GM23338 (cell line): ENCODE measurements around the gene SELENOF. TPM values are rescaled to one million over a fixed set of nuclear protein-coding genes. Genes with fewer than 3 reads are reported as not detected.

Experiments
- ATAC-seq: fragments of 200-7000 bp; cut with Tn5 transposase; 3 replicates; pipeline ENCODE4 v1.9.1; 2020
- DNase-seq: peaks from one replicate; pipeline ENCODE4 v3.0.0-alpha.2; 2015; ENCODE audit warnings: low spot score
- H2AFZ ChIP-seq: fragments of 200-600 bp; sonication (generic); 2 replicates; pipeline ENCODE4 v1.8.0; 2016; ENCODE audit warnings: antibody characterized with exemption, mild to moderate bottlenecking, moderate library complexity
- H3F3A ChIP-seq: fragments of 200-600 bp; sonication (generic); replicated peaks from 2 replicates; pipeline ENCODE4 v1.8.0; 2017; ENCODE audit warnings: antibody characterized with exemption, mixed run types, low read depth
- H3K27ac ChIP-seq: fragments of 200-600 bp; sonication (generic); 2 replicates; pipeline ENCODE4 v1.6.1; 2016; ENCODE audit warnings: low read depth
- H3K27me3 ChIP-seq: fragments of 200-600 bp; sonication (generic); 2 replicates; pipeline ENCODE4 v1.8.0; 2016; ENCODE audit warnings: mild to moderate bottlenecking, mixed run types, moderate library complexity; ENCODE audit not compliant: insufficient read depth
- H3K36me3 ChIP-seq: fragments of 200-600 bp; sonication (generic); 2 replicates; pipeline ENCODE4 v1.8.0; 2016; ENCODE audit warnings: mild to moderate bottlenecking; ENCODE audit not compliant: insufficient read depth
- H3K4me1 ChIP-seq: fragments of 200-600 bp; sonication (generic); 2 replicates; pipeline ENCODE4 v1.8.0; 2016; ENCODE audit warnings: mild to moderate bottlenecking, moderate library complexity; ENCODE audit not compliant: insufficient read depth
- H3K4me2 ChIP-seq: fragments of 200-600 bp; sonication (generic); 2 replicates; pipeline ENCODE4 v1.7.1; 2017; ENCODE audit warnings: mixed run types
- H3K4me3 ChIP-seq: fragments of 200-600 bp; sonication (generic); 2 replicates; pipeline ENCODE4 v1.6.1; 2016; ENCODE audit warnings: mixed run types
- H3K79me2 ChIP-seq: fragments of 200-600 bp; sonication (generic); replicated peaks from 2 replicates; pipeline ENCODE4 v1.8.0; 2017; ENCODE audit warnings: mild to moderate bottlenecking; ENCODE audit not compliant: insufficient read depth
- H3K9me2 ChIP-seq: fragments of 200-600 bp; sonication (generic); 2 replicates; pipeline ENCODE4 v1.8.0; 2017; ENCODE audit not compliant: insufficient read depth
- H4K20me1 ChIP-seq: fragments of 200-600 bp; sonication (generic); replicated peaks from 2 replicates; pipeline ENCODE4 v1.8.0; 2017; ENCODE audit warnings: mild to moderate bottlenecking; ENCODE audit not compliant: insufficient read depth
- H3K27ac Mint-ChIP-seq: 2 replicates; pipeline ENCODE4 v1.8.0; 2020; ENCODE audit warnings: inconsistent platforms, mild to moderate bottlenecking, moderate library complexity, mixed read lengths
- H3K27me3 Mint-ChIP-seq: 3 replicates; pipeline ENCODE4 v1.8.0; 2022; ENCODE audit warnings: low read depth, mild to moderate bottlenecking, moderate library complexity, mixed read lengths, inconsistent platforms; ENCODE audit not compliant: insufficient read depth, poor library complexity
- H3K36me3 Mint-ChIP-seq: 3 replicates; pipeline ENCODE4 v1.8.0; 2021; ENCODE audit warnings: low read depth, mild to moderate bottlenecking, inconsistent platforms, moderate library complexity, mixed read lengths
- H3K4me1 Mint-ChIP-seq: 3 replicates; pipeline ENCODE4 v1.8.0; 2020; ENCODE audit warnings: mild to moderate bottlenecking, inconsistent platforms, mixed read lengths
- H3K4me3 Mint-ChIP-seq: 3 replicates; pipeline ENCODE4 v1.8.0; 2021; ENCODE audit warnings: moderate library complexity, mild to moderate bottlenecking, inconsistent platforms, mixed read lengths
- H3K9me3 Mint-ChIP-seq: 3 replicates; pipeline ENCODE4 v1.8.0; 2020; ENCODE audit warnings: moderate library complexity, mild to moderate bottlenecking, inconsistent platforms, mixed read lengths
- CTCF ChIP-seq, 2 experiments: fragments of 200-600 bp in 1 of 2; sonication (generic) in 1 of 2; conservative IDR thresholded peaks; 2 replicates each; pipeline versions ENCODE4 v1.5.1 to v1.6.1; 2016 to 2017; ENCODE audit warnings: antibody characterized with exemption in 2 of 2, low read depth in 2 of 2, mild to moderate bottlenecking in 2 of 2, moderate library complexity in 1 of 2
- EZH2phosphoT487 ChIP-seq: fragments of 200-600 bp; sonication (generic); IDR thresholded peaks from one replicate; pipeline ENCODE4 v1.8.1; 2018; ENCODE audit warnings: antibody characterized with exemption; ENCODE audit not compliant: unreplicated experiment
- JUNB ChIP-seq: IDR thresholded peaks from one replicate; pipeline ENCODE4 v1.6.1; 2016; ENCODE audit warnings: antibody characterized with exemption; ENCODE audit not compliant: unreplicated experiment
- NANOG ChIP-seq: IDR thresholded peaks from 2 replicates; pipeline ENCODE4 v1.6.1; 2016; ENCODE audit warnings: antibody characterized with exemption, borderline replicate concordance
- STAT1 ChIP-seq: IDR thresholded peaks from one replicate; pipeline ENCODE4 v1.6.1; 2016; ENCODE audit warnings: antibody characterized with exemption; ENCODE audit not compliant: unreplicated experiment
- ZNF331 ChIP-seq: fragments of 250-450 bp; sonication (Bioruptor Pico); IDR thresholded peaks from 2 replicates; pipeline ENCODE4 v1.5.0; 2020; ENCODE audit warnings: low read depth, mild to moderate bottlenecking, moderate library complexity
- ZNF462 ChIP-seq: fragments of 250-450 bp; sonication (Bioruptor Pico); IDR thresholded peaks from 2 replicates; pipeline ENCODE4 v1.5.0; 2020; ENCODE audit warnings: mild to moderate bottlenecking, moderate library complexity
- polyA plus RNA-seq: library from polyadenylated mRNA; unstranded; fragments of >200 nt; fragmentation: Nextera tagmentation; extraction: Ambion mirVana; gene quantifications from 2 replicates; pipeline ENCODE4 v1.2.1, GENCODE V29; 2016
- total RNA-seq: library from RNA; depleted of rRNA; stranded (reverse); fragments of >200 nt; shearing (Covaris generic); gene quantifications from 2 replicates; pipeline ENCODE4 v1.2.3, GENCODE V29; 2014

Gene SELENOF
- total and polyA plus RNA-seq, 2 experiments from 2014 or later, result 113 to 142 TPM

- TF ChIP-seq ZNF462 (CRISPR knock-in tag) (no peak), ZNF331 (CRISPR knock-in tag) (no peak), JUNB (no peak), EZH2phosphoT487 (no peak)
Measured at GRCh38 chr1:86862920-86863319, 51.0 kb downstream of the SELENOF start (continued).

- Histone ChIP-seq H3K27ac (no peak overlapping the region), H2AFZ (no peak overlapping the region), H4K20me1 (no peaks in the 10 kb centered on the region; the same call in 1 of the 2 replicates), H3K4me1 (no peaks in the 10 kb centered on the region), H3K4me2 (no peak overlapping the region), H3F3A (no peaks in the 10 kb centered on the region; the same call in 1 of the 2 replicates), H3K36me3 (no peaks in the 10 kb centered on the region), H3K27me3 (no peaks in the 10 kb centered on the region), H3K4me3 (no peak overlapping the region), H3K9me2 (no peaks in the 10 kb centered on the region), H3K79me2 (peaks cover 3% of the 10 kb centered on the region; the same call in 1 of the 2 replicates)
- Mint-ChIP-seq H3K27ac (no peak overlapping the region), H3K4me1 (peaks cover 5% of the 10 kb centered on the region; the same call in 2 of the 3 replicates), H3K36me3 (no peaks in the 10 kb centered on the region), H3K27me3 (peaks cover 3% of the 10 kb centered on the region), H3K4me3 (no peak overlapping the region), H3K9me3 (no peaks in the 10 kb centered on the region)
- ATAC-seq (no peak), DNase-seq (no peak)
- no peak for TF ChIP-seq STAT1
- no peak for TF ChIP-seq EZH2phosphoT487
- TF ChIP-seq NANOG, result no peak
- no peak for TF ChIP-seq ZNF462 (CRISPR knock-in tag)
- TF ChIP-seq CTCF (conservative IDR thresholded peaks at IDR 0.05; ENCODE audit: low read depth in 2 of 2), result no peak
Measured at GRCh38 chr1:86861424-86861823, 52.5 kb downstream of the SELENOF start.
